HepG2 (cell line): ENCODE data around the gene VILL.

Experiments
- DZIP1 ChIP-seq: sonication (generic); formaldehyde crosslinking; IDR thresholded peaks from 2 replicates; pipeline ENCODE4 v1.5.0; 2020; ENCODE audit warnings: mild to moderate bottlenecking, missing genetic modification reagents
- E2F1 ChIP-seq: sonication (generic); formaldehyde crosslinking; IDR thresholded peaks from 2 replicates; pipeline ENCODE4 v1.5.0; 2020; ENCODE audit warnings: missing genetic modification reagents

GRCh38 chr3:38038447-38038911, 47.9 kb downstream of the VILL start:
- TF ChIP-seq DZIP1 (no peak), E2F1 (no peak)
